ENCODE measurements around the gene CTIF.
A peak's percentile ranks its signal among the peaks of the same experiment; 100 is the strongest.
"Not testable (repeated sequence)": the region's sequence is repeated elsewhere in the genome, so short reads cannot be mapped to it uniquely, and the experiment has no call there.

CTIF gene

GRCh38 chr18:48811977-48812451 is 273.2 kb downstream of the CTIF start:
- not testable (repeated sequence) for DNase-seq

GRCh38 chr18:48813321-48813720 is 274.5 kb downstream of the CTIF start:
- DNase-seq, result no peak

- peak in 2 of 6 experiments; percentile 17 to 42 for DNase-seq
Measured at GRCh38 chr18:48813833-48814489, 275.1 kb downstream of the CTIF start.

GRCh38 chr18:48814490-48815178 is 275.8 kb downstream of the CTIF start:
- no peak for DNase-seq

GRCh38 chr18:48815179-48815515 is 276.3 kb downstream of the CTIF start:
- no peak for DNase-seq

GRCh38 chr18:48815581-48816324 is 276.9 kb downstream of the CTIF start:
- no peak for DNase-seq

- no peak for DNase-seq
Measured at GRCh38 chr18:48816554-48816953, 277.7 kb downstream of the CTIF start.

- no peak for DNase-seq
Measured at GRCh38 chr18:48817021-48817461, 278.2 kb downstream of the CTIF start.

GRCh38 chr18:48818329-48819254 is 279.8 kb downstream of the CTIF start:
- DNase-seq, result no peak

GRCh38 chr18:48819276-48819675 is 280.4 kb downstream of the CTIF start:
- DNase-seq, result no peak

- no peak for DNase-seq
Measured at GRCh38 chr18:48819781-48820482, 281.1 kb downstream of the CTIF start.

GRCh38 chr18:48820483-48821250 is 281.8 kb downstream of the CTIF start:
- DNase-seq, result no peak

- no peak for DNase-seq
Measured at GRCh38 chr18:48821251-48821590, 282.4 kb downstream of the CTIF start.

- no peak for DNase-seq
Measured at GRCh38 chr18:48821845-48822244, 283.0 kb downstream of the CTIF start.

GRCh38 chr18:48824231-48824970 is 285.6 kb downstream of the CTIF start:
- no peak for DNase-seq

GRCh38 chr18:48825101-48825745 is 286.4 kb downstream of the CTIF start:
- DNase-seq, result no peak

- no peak for DNase-seq
Measured at GRCh38 chr18:48826271-48826670, 287.4 kb downstream of the CTIF start.

- DNase-seq, result no peak
Measured at GRCh38 chr18:48826806-48827205, 288.0 kb downstream of the CTIF start.

GRCh38 chr18:48827291-48828193 is 288.7 kb downstream of the CTIF start:
- DNase-seq, result no peak

Data from stimulated activated naive CD4-positive, alpha-beta T cell (primary cell).